Medulla oblongata (tissue), 1 donor: ENCODE measurements around the gene LYSET.
"Not testable (repeated sequence)": the region's sequence is repeated elsewhere in the genome, so short reads cannot be mapped to it uniquely, and the experiment has no call there.

Experiments used
- DNase-seq: peaks from one replicate; pipeline ENCODE4 v3.0.0-alpha.2; 2015; ENCODE audit errors: extremely low spot score

Gene LYSET

GRCh38 chr14:93168610-93169009 is 16.5 kb upstream of the LYSET start:
- DNase-seq = not testable (repeated sequence)

DNA sequence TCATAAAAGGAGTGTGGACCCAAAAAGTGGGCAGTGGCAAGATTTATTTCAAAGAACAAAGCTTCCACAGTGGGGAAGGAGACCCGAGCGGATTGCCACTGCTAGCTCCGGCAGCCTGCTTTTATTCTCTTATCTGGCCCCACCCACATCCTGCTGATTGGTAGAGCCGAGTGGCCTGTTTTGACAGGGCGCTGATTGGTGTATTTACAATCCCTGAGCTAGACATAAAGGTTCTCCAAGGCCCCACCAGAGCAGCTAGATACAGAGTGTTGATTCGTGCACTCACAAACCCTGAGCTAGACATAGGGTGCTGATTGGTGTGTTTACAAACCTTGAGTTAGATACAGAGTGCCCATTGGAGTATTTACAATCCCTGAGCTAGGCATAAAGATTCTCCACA is 15.5 kb upstream of the LYSET start:
- not testable (repeated sequence) for DNase-seq

DNA sequence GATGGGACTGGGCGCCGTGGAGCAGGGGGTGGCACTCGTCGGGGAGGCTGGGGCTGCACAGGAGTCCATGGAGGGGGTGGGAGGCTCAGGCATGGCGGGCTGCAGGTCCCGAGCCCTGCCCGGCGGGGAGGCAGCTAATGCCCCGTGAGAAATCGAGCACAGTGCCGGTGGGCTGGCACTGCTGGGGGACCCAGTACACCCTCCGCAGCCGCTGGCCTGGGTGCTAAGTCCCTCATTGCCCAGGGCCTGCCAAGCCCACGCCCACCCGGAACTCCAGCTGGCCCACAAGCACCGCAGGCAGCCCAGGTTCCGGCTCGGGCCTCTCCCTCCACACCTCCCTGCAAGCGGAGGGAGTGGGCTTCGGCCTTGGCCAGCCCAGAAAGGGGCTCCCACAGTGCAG is 15.0 kb upstream of the LYSET start:
- not testable (repeated sequence) for DNase-seq

DNA sequence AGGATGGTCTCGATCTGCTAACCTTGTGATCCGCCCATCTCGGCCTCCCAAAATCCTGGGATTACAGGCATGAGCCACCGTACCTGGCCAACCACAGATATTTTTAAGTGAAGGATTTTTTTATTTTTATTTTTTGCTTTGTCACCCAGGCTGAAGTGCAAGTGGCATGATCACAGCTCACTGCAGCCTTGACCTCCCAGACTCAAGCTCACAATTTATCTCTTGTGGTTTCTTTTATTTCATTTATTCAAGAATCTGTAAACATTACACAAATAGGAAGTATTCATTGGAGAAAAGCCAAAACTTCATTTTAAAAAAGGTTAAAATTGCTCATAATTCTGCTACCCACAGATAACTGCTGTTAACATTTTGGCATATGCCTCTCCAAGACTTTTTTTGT is 13.7 kb upstream of the LYSET start:
- DNase-seq = no peak

GRCh38 chr14:93173943-93174395 is 11.1 kb upstream of the LYSET start:
- DNase-seq = no peak

DNA sequence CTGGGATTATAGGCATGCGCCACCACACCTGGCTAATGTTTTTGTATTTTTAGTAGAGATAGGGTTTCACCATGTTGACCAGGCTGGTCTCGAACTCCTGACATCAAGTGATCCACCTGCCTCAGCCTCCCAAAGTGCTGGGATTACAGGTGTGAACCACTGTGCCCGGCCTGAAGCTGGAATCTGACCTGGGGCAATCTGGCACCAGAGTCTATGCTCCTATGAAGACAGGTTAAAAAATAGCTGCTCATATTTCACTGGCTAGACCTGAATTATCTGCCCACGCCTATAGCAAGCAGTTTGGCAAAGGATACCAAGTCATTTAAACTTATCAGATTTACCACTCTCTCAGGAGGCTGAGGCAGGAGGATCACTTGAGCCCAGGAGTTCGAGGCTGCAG is 10.4 kb upstream of the LYSET start:
- not testable (repeated sequence) for DNase-seq

GRCh38 chr14:93175492-93175891 is 9.6 kb upstream of the LYSET start:
- DNase-seq = no peak

DNA sequence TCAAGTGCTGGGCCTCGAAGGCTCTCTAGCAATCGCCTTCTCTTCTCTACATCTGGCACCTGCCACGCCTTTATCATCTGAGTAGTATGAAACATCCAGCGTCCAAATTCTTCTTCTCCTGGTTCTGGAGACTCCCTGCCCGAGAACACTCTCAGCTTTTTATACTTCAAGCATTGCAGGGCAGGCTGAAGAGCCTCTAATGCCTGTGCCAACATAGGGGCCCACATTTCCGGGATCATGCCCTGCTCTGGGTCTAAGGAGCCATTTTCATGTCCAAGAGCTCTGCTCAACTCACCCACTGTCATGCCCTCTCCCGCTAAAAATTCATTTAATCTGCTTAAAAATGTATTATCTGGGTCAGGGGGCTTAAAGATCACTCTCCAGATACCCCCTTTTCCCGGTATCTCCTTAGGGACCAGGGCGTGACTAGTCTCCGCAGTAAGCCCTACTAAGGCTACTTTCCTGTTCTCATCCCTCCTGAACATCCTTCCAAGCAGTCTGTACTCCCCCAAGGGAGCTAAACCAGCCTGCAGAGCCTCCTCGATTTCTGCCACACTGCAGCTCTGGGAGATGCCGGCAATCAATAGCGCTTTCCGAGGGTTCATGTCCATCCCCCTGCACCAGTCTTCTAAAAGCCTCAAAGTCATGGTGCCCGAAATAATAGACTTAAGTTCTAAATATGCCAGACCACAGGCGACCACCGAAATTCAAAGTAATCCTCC is 1.4 kb upstream of the LYSET start:
- DNase-seq = no peak

- no peak for DNase-seq
These were observed 218 bp downstream of the LYSET start for GRCh38 chr14:93185349-93185720.

DNA sequence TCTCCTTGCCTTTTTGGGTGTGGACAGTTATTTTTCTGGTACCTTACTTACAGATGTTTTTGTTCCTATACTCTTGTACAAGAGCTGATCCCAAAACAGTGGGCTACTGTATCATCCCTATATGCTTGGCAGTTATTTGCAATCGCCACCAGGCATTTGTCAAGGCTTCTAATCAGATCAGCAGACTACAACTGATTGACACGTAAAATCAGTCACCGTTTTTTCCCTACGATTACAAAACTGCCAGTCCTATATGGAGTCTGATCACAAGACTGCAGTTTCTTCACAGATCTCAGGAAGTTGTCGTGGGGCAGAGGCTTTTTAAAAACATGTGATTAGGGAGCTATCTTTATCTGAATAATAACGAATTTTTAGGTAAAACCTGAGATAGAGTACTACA is 1.3 kb downstream of the LYSET start:
- peak; percentile 25 for DNase-seq

DNA sequence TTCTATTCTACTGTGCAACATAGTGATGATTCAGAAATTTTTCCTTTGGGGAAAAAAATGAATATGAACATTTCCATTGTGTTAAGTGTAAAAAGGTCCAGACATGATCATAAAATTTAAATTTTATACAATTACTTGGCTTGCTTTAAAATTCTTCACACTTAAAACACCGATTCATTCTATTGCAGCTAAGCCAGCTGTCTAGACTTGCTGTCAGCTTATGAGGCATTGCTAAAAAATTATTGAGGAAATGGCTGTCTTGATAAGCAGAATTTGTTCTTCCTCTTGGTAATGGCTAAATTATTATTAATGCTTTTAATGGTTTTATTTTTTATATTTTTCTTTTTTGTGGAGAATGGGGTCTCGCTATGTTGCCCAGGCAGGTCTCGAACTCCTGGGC is 1.8 kb downstream of the LYSET start:
- DNase-seq = no peak

DNA sequence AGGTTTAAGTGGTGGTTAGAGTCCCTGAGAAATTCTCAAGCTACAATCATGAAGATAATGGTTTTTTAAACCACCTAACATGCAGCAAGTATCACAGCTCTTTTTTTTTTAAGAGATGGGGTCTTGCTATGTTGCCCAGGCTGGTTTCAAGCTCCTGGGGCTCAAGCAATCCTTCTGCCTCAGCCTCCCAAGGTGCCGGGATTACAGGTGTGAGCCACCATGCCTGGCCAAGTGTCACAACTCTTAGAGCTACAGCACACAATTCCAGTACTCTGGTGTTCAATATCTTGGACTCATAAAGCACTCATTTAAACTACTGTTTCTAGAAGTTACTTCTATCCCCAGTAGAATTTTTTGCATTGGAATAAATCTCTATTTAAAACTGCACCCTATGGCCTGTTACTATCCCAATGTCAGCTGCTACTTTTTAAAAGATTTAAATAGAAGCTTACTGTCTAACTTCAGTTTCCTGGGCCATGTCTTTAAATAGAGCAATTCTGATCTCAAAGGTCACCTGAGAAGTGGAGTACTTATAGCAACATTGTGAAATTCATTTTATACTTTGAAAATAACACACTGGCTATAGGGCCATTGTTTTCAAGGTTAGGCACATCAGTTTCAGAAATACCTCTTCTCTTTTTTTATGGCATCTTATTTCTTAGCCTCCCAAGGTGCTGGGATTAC is 10.3 kb downstream of the LYSET start:
- DNase-seq = no peak

DNA sequence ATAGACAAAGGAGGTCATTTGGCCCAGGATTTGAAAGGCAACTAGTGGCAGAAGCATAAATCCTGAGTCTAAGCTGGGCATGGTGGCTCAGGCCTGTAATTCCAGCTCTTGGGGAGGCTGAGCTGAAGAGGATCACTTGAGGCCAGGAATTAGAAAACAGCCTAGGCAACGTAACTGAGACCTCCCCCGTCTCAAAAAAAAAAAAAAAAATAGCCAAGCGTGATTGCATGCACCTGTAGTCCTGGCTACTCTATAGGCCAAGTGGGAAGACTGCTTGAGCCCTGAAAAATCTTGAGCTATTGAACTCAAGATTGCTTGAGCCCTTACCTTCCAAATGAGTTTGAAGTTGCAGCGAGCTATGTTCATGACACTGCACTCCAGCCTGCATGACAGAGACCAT is 13.9 kb downstream of the LYSET start:
- DNase-seq = no peak

DNA sequence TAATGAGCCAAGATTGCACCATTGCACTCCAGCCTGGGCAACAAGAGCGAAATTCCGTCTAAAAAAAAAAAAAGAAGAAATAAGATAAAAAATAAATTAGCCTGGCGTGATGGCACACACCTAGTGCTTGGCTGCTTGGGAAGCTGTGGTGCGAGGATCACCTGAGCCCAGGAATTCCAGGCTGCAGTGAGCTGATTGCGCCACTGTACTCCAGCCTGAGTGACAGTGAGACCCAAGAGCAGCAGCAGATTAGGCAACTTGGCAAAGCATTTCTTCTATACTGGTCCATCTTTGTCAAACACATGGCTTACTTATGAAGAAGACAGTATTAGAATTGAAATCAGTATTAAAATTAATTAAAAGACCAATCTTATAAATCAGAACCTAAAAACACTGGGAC is 15.4 kb downstream of the LYSET start:
- DNase-seq = no peak

DNA sequence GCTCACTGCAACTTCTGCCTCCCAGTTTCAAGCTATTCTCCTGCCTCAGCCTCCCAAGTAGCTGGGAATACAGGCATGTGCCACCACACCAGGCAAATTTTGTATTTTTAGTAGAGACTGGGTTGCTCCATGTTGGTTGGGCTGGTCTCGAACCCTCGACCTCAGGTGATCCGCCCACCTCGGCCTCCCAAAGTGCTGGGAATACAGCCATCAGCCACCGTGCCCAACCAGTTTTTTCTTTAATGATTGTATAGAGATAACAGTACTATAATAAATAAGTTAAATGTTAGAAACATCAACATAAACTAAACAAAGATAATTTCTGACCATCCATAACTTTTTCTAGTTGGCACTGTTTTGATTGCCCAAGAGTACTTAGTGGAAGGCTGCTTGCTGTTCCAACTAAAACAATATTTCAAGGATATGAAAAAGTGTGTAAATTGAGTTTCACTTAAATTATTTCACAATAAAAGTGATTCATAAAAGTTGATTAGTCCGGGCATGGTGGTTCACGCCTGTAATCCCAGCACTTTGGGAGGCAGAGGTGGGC is 16.1 kb downstream of the LYSET start:
- no peak for DNase-seq

GRCh38 chr14:93206793-93207467 is 21.8 kb downstream of the LYSET start, which contains the start of the genes GON7 and UBR7:
Gene GON7, minus strand, starts transcription at chr14:93207065. Its CDS starts 28 bp downstream, at chr14:93207037.
Gene UBR7, plus strand, starts transcription at chr14:93207256. Its CDS starts 36 bp downstream, at chr14:93207292.
- peak; percentile 98 for DNase-seq

DNA sequence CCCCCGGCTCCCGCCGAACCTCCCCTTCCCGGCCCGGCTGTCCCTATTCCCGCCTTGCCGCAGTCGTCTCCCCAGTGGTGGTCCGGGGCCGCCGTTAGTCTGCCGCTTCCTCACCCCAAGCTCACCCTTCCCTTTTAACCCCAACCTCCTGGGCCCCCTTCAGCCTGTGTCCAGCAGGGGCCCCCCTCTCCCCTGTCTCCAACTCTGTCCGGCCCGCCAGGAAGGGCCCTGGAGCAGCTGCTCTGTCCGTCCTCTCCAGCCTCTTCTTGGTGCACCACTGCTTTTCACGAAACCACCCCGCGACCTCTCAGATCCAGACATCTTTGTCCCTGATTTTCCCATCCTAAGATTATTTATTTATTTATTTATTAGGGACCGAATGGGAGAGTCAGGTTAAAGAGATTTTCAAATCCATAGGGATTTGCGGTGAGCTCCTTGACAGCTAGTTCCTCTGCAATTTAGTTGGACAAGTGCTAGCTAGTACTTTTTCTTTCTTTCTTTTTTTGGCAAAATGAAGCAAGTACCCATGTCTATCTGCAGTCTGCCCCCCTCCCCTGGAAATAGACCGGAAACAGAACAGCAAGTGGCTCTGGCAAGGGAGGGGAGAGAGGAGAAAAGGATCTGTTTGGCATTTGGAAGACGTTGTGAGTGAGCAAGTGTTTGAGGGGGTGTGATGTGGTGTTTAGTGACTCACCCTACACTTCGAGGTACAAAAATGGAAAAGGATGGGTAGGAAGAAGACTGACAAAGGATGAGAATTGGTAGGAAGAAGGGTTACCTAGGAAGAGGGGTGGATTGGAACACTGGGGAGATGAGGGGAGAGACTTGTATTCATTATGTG is 22.6 kb downstream of the LYSET start:
- DNase-seq = peak; percentile 68

DNA sequence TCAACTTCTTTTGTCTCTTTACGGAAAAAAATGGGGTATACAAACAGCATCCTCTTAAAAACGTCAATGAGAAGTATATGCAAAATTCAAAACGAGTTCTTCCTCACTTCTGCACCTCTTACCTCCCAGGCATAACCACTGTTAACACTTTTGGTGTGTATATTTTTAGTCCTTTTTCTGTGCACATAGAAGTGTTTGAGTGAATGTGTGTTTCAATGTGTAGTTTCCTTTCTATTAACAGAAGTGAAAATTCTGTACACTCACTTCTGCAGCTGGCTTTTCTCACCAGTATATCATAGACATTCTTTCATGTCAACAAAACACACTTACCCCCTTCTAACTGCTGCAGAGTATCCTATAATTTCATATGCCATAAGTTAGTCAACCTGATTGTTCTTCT is 27.3 kb downstream of the LYSET start:
- no peak for DNase-seq

DNA sequence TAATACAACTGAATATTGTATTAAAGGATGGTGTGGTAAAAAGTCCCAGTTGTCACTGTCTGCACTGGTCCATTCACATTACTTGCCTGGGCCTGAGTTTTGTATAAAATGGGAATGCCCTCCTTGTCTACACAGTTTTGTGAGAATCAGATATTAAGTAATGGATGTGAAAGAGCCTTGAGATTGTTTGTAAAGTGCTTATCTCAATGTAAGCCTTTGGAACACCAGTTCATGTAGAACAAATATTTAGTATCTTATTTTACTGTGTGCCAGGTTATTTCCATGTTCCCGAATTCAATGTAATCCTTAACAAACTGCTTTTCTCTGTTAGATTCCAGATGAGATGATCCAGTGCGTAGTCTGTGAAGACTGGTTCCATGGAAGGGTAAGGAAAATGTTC is 29.5 kb downstream of the LYSET start:
- DNase-seq = no peak

GRCh38 chr14:93219103-93219726 is 34.1 kb downstream of the LYSET start:
- peak; percentile 24 for DNase-seq

- no peak for DNase-seq
These were observed 35.4 kb downstream of the LYSET start for GRCh38 chr14:93220509-93220908.
